Adrenal gland (tissue), 12 donors: Measurements from ENCODE around the gene RADIL. TPM values are rescaled to one million over a fixed set of nuclear protein-coding genes. Genes with fewer than 3 reads are reported as not detected.

ENCODE experiments used
- DNase-seq, 7 donors: peaks; one replicate each; pipeline ENCODE4 v3.0.0-alpha.2; 2019 to 2020
- H3K27ac ChIP-seq, 5 donors: fragments of 200-600 bp; sonication (generic) in 4 of 5; 1 replicate in 3 of 5; 2 replicates in 2 of 5; pipeline versions ENCODE4 v1.5.1 to v1.8.0; 2016 to 2020; ENCODE audit warnings: mild to moderate bottlenecking in 1 of 5
- H3K27me3 ChIP-seq: fragments of 200-600 bp; 2 replicates; pipeline ENCODE4 v1.8.0; 2021
- H3K36me3 ChIP-seq, 2 donors: fragments of 200-600 bp; replicated peaks in 1 of 2; 1 replicate in 1 of 2; 2 replicates in 1 of 2; pipeline versions ENCODE4 v1.5.1 to v1.8.0; 2018 to 2022
- H3K4me1 ChIP-seq, 2 donors: fragments of 200-600 bp; replicated peaks in 1 of 2; 1 replicate in 1 of 2; 2 replicates in 1 of 2; pipeline versions ENCODE4 v1.5.1 to v1.8.0; 2018 to 2021
- H3K4me3 ChIP-seq, 4 donors: fragments of 200-600 bp; sonication (generic) in 3 of 4; one replicate each; pipeline ENCODE4 v1.5.1; 2016 to 2018
- H3K9me3 ChIP-seq, 3 donors: fragments of 200-600 bp; sonication (generic) in 1 of 3; replicated peaks in 1 of 3; 1 replicate in 2 of 3; 2 replicates in 1 of 3; pipeline versions ENCODE4 v1.5.1 to v1.8.0; 2016 to 2021
- POLR2A ChIP-seq, 2 donors: fragments of 450-650 bp; IDR thresholded peaks; one replicate each; pipeline ENCODE4 v1.6.1; 2017; ENCODE audit warnings: antibody characterized with exemption in 2 of 2, mild to moderate bottlenecking in 2 of 2, moderate library complexity in 1 of 2
- WGBS, 4 donors: extraction: QIAGEN DNeasy Blood & Tissue Kit in 2 of 4; methylation state at CpG; one replicate each; pipeline versions ENCODE4 v1.1.5 to v1.1.7; 2013 to 2017; 5-methylcytosine and 5-hydroxymethylcytosine counted together
- intact Hi-C, 2 donors: fragments of 100-400 bp; cut with DNase I; formaldehyde crosslinking; loops; one replicate each; pipeline versions ENCODE4 v1.14.1 to v1.15.0; 2022 to 2023
- polyA plus RNA-seq, 3 donors: library from polyadenylated mRNA; stranded (reverse); fragments of 200-250 nt in 2 of 3; fragments of 350-450 nt in 1 of 3; fragmentation: Illumina TruSeq in 1 of 3; extraction: RNeasy Lipid Tissue Mini Kit (QIAGEN cat#74804) in 1 of 3; gene quantifications; one replicate each; pipeline ENCODE4 v1.2.3, GENCODE V29; 2013 to 2014
- total RNA-seq, 9 donors: library from RNA; depleted of rRNA in 4 of 9; stranded (reverse); fragments of >200 nt in 4 of 9; fragments of 120-200 nt in 1 of 9; fragmentation: NEBNext Ultra II Directional in 1 of 9; extraction: Animal tissue kit (Norgen Biotek cat#: 25700) in 1 of 9; gene quantifications; one replicate each; pipeline versions ENCODE4 v1.1.0 to v1.2.4, GENCODE V29; 2013 to 2023
- TF ChIP-seq, protein P1 (sequence below), 6 experiments: fragments of 450-650 bp in 4 of 6; fragments of 200-600 bp in 2 of 6; sonication (generic) in 1 of 6; IDR thresholded peaks; 1 replicate in 5 of 6; 2 replicates in 1 of 6; pipeline versions ENCODE4 v1.5.1 to v1.8.0; 2016 to 2021; ENCODE audit warnings: antibody characterized with exemption in 6 of 6, mild to moderate bottlenecking in 2 of 6, moderate library complexity in 1 of 6
- donor health status: healthy with polysubstance abuse.
- donor health status: Bipolar disorder and iron deficiency.
- donor health status: DM: yes; HTN: yes; CAD: no.
- donor health status: DM: no; HTN: no; CAD: no.
- donor health status: DM: no; HTN: no; CAD: no.
- donor health status: DM: yes; HTN: yes; CAD: no.

The RADIL gene
- total and polyA plus RNA-seq, 12 donors = 0.16 to 7.8 (median 1.4) TPM

DNA sequence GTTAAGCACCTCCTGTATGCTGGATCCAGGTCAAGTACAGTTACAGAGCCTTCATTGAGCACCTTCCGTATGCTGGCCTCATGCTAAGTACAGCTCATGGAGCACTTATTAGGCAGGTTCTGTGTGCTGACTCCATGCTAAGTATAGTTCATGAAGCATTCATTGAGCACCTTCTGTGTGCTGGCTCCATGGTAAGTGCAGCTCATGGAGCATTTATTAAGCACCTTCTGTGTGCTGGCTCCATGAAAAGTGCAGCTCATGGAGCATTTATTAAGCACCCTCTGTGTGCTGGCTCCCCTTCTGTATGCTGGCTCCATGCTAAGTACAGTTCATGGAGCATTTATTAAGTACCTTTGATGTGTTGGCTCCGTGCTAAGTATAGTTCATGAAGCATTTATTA is 44.9 kb upstream of the RADIL start:
- Histone ChIP-seq H3K4me1 (no peaks in the 10 kb centered on the region), H3K9me3 (no peaks in the 10 kb centered on the region), H3K27ac (no peak overlapping the region), H3K27me3 (peaks cover 4% of the 10 kb centered on the region), H3K36me3 (no peaks in the 10 kb centered on the region), H3K4me3 (no peak overlapping the region)
- 83 to 92% (median 85%) methylated on average over 2 of the region's 2 CpGs for WGBS, 4 donors
- TF ChIP-seq POLR2A (IDR thresholded peaks at IDR 0.05) = no peak
- TF ChIP-seq, protein P1, sequence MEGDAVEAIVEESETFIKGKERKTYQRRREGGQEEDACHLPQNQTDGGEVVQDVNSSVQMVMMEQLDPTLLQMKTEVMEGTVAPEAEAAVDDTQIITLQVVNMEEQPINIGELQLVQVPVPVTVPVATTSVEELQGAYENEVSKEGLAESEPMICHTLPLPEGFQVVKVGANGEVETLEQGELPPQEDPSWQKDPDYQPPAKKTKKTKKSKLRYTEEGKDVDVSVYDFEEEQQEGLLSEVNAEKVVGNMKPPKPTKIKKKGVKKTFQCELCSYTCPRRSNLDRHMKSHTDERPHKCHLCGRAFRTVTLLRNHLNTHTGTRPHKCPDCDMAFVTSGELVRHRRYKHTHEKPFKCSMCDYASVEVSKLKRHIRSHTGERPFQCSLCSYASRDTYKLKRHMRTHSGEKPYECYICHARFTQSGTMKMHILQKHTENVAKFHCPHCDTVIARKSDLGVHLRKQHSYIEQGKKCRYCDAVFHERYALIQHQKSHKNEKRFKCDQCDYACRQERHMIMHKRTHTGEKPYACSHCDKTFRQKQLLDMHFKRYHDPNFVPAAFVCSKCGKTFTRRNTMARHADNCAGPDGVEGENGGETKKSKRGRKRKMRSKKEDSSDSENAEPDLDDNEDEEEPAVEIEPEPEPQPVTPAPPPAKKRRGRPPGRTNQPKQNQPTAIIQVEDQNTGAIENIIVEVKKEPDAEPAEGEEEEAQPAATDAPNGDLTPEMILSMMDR (IDR thresholded peaks at IDR 0.05) = no peak
- no peak for DNase-seq
- intact Hi-C loops = no loop called here

DNA sequence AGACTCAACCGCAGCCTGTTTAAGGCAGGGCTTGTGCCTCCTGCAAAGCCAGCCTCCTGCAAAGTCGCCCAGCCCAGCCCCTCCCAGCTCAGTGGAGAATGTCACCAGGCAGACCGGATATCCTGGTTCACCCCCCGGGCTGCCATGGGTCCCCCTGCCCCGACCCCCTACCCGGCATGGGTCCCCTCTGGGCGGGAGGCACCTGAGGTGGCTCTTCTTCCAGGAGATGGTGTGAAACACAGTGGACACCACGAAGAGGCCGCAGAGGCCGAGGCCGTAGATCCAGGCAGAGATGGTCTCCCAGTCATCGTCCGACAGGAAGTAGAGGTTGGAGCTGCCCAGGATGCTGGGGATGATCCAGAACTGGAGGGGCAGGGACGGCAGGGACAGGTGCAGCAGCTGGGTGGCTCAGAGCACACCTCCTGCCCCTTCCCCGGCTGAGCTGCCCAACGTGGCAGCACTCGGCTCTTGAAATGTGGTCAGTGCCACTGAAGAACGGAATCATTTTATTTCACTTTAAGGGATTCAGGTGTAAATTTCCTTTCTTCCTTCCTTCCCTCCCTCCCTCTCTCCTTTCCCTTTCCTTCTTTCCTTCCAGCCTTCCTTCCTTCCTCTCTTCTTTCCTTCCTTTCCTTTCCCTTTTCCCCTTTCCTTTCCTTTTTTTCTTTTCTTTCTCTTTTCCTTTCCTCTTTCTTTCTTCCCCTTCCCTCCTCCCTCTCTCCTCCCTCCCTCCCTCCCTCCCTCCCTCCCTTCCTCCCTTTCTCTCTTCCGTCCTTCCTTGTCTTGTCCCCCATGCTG is 36.7 kb upstream of the RADIL start:
- intact Hi-C loops = no loop called here
- Histone ChIP-seq H3K27me3 (no peaks in the 10 kb centered on the region), H3K36me3 (no peaks in the 10 kb centered on the region), H3K27ac (no peak overlapping the region), H3K9me3 (no peaks in the 10 kb centered on the region), H3K4me3 (no peak overlapping the region), H3K4me1 (no peaks in the 10 kb centered on the region)
- WGBS, 4 donors = 78 to 83% (median 81%) methylated on average over 7 to 19 of the region's 19 CpGs
- DNase-seq = no peak
- TF ChIP-seq, protein P1 (IDR thresholded peaks at IDR 0.05) = no peak
- TF ChIP-seq POLR2A (IDR thresholded peaks at IDR 0.05) = no peak

DNA sequence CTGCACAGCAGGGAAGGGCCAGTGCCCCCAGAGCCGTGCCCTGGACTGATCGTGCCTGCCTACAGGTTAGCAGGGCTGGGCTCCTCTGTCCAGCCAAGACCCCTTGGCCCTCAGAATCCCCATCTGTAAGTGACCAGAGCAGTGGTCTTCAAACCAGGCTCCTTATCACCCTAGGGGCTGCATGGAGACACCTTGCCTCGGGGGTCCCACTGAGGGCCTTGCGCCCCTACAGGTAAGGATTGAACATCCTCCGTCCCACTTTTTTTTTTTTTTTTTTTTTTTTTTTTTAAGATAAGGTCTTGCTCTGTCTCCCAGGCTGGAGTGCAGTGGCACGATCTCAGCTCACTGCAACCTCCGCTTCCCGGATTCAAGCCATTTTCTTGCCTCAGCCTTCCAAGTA is 32.6 kb upstream of the RADIL start:
- H3K27ac ChIP-seq = no peak overlapping the region
- H3K9me3 ChIP-seq = no peaks in the 10 kb centered on the region
- WGBS, 4 donors = 69 to 74% (median 72%) methylated on average over 8 of the region's 8 CpGs
- H3K27me3 ChIP-seq = no peaks in the 10 kb centered on the region
- intact Hi-C loops = no loop called here
- no peak for DNase-seq
- TF ChIP-seq POLR2A (IDR thresholded peaks at IDR 0.05) = no peak
- TF ChIP-seq, protein P1 (IDR thresholded peaks at IDR 0.05) = no peak
- no peaks in the 10 kb centered on the region for H3K4me1 ChIP-seq
- no peak overlapping the region for H3K4me3 ChIP-seq
- H3K36me3 ChIP-seq = no peaks in the 10 kb centered on the region

DNA sequence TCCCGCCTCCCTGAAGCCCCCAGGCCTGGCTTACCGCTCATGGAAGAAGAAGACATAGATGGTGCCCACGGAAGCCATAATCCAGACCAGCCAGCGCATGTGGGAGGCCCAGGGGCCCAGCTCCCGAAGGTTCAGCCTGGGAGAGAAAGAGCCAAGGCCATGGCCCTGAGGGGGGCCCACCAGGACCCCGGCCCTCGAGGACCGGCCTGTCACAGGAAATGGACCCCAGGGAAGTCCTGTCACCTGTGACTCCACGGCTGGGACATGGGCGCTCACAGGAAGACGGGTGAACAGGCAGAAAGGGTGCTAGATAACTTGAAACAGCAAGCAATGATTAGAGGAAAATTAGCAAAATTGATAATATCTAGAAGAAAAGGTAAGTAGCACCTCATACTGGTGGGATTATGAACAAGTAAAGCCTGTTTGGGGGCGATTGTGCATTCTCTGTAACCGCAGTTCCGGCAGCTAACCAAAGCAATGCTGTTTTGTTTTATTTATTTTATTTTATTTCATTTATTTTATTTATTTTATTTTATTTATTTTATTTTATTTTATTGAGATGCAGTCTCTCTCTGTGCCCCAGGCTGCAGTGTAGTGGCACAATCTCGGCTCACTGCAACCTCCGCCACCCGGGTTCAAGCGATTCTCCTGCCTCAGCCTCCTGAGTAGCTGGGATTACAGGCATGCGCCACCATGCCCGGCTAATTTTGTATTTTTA is 27.8 kb upstream of the RADIL start:
- no peak overlapping the region for H3K27ac ChIP-seq
- H3K9me3 ChIP-seq = no peaks in the 10 kb centered on the region
- H3K27me3 ChIP-seq = no peaks in the 10 kb centered on the region
- H3K4me3 ChIP-seq = no peak overlapping the region
- TF ChIP-seq POLR2A (IDR thresholded peaks at IDR 0.05) = no peak
- TF ChIP-seq, protein P1 (IDR thresholded peaks at IDR 0.05) = no peak
- no peak for DNase-seq
- intact Hi-C loops = no loop called here
- 78 to 89% (median 84%) methylated on average over 16 to 20 of the region's 20 CpGs for WGBS, 4 donors
- no peaks in the 10 kb centered on the region for H3K36me3 ChIP-seq
- H3K4me1 ChIP-seq = no peaks in the 10 kb centered on the region
